SIG-M5 treated with dmso at 0.1 percent for 504 hours (cell line): ENCODE results near the gene AHR.

Experiments
- DNase-seq: peaks from one replicate; lab custom pipeline; 2025; ENCODE audit not compliant: unreplicated experiment; lab: John Stamatoyannopoulos, UW

The AHR gene

GRCh38 chr7:17298102-17298839 is at the start of gene AHR:
Gene AHR, plus strand, starts transcription at chr7:17298652. Its CDS starts 613 bp downstream, at chr7:17299265.
- DNase-seq: peak; percentile 87

GRCh38 chr7:17253885-17254284 is 44.6 kb upstream of the AHR start:
- DNase-seq: no peak

- DNase-seq: peak; percentile 11
Observed at GRCh38 chr7:17255926-17256325, 42.5 kb upstream of the AHR start.

- no peak for DNase-seq
Observed at GRCh38 chr7:17256375-17256774, 42.1 kb upstream of the AHR start.

- DNase-seq: no peak
Observed at GRCh38 chr7:17266565-17266964, 31.9 kb upstream of the AHR start.

GRCh38 chr7:17269341-17270221 is 28.9 kb upstream of the AHR start:
- no peak for DNase-seq

- no peak for DNase-seq
Observed at GRCh38 chr7:17274551-17275245, 23.8 kb upstream of the AHR start.

- DNase-seq: peak; percentile 10
Observed at GRCh38 chr7:17275749-17276671, 22.4 kb upstream of the AHR start.

GRCh38 chr7:17279061-17279460 is 19.4 kb upstream of the AHR start:
- no peak for DNase-seq

- DNase-seq: no peak
Observed at GRCh38 chr7:17289074-17289645, 9.3 kb upstream of the AHR start.

- DNase-seq: no peak
Observed at GRCh38 chr7:17292843-17293242, 5.6 kb upstream of the AHR start.

- no peak for DNase-seq
Observed at GRCh38 chr7:17293481-17293880, 5.0 kb upstream of the AHR start.

- DNase-seq: no peak
Observed at GRCh38 chr7:17297243-17297642, 1.2 kb upstream of the AHR start.

- no peak for DNase-seq
Observed at GRCh38 chr7:17298840-17299482, 509 bp downstream of the AHR start.

GRCh38 chr7:17299483-17299991 is 1.1 kb downstream of the AHR start:
- peak; percentile 46 for DNase-seq

GRCh38 chr7:17300012-17300411 is 1.6 kb downstream of the AHR start:
- DNase-seq: no peak

GRCh38 chr7:17300437-17300836 is 2.0 kb downstream of the AHR start:
- DNase-seq: no peak

- peak; percentile 18 for DNase-seq
Observed at GRCh38 chr7:17301471-17302456, 3.3 kb downstream of the AHR start.
